OCI-M2 (cell line): ENCODE results near the gene MDGA2.

ENCODE experiments used
- DNase-seq: peaks from one replicate; lab custom pipeline; 2025; ENCODE audit not compliant: unreplicated experiment; lab: John Stamatoyannopoulos, UW

MDGA2 gene

GRCh38 chr14:47675466-47676314, at the start of gene MDGA2:
Gene MDGA2 (minus strand): TSS chr14:47675605.
- DNase-seq: no peak

GRCh38 chr14:47722929-47723693, 47.7 kb upstream of the MDGA2 start:
- DNase-seq: no peak

- DNase-seq: no peak
Observed at GRCh38 chr14:47720281-47720680, 44.9 kb upstream of the MDGA2 start.

- no peak for DNase-seq
Observed at GRCh38 chr14:47715330-47715729, 39.9 kb upstream of the MDGA2 start.

- DNase-seq: no peak
Observed at GRCh38 chr14:47710581-47710980, 35.2 kb upstream of the MDGA2 start.

- DNase-seq: no peak
Observed at GRCh38 chr14:47705683-47706082, 30.3 kb upstream of the MDGA2 start.

GRCh38 chr14:47691829-47692228, 16.4 kb upstream of the MDGA2 start:
- no peak for DNase-seq

- DNase-seq: no peak
Observed at GRCh38 chr14:47678993-47679392, 3.6 kb upstream of the MDGA2 start.

GRCh38 chr14:47678157-47678556, 2.8 kb upstream of the MDGA2 start:
- DNase-seq: no peak

GRCh38 chr14:47676315-47676617, 861 bp upstream of the MDGA2 start:
- DNase-seq: no peak

GRCh38 chr14:47674543-47675465, 601 bp downstream of the MDGA2 start:
- no peak for DNase-seq

GRCh38 chr14:47674148-47674542, 1.3 kb downstream of the MDGA2 start:
- DNase-seq: no peak

- no peak for DNase-seq
Observed at GRCh38 chr14:47665337-47666134, 9.9 kb downstream of the MDGA2 start.

- no peak for DNase-seq
Observed at GRCh38 chr14:47662466-47662865, 12.9 kb downstream of the MDGA2 start.

- no peak for DNase-seq
Observed at GRCh38 chr14:47660158-47660557, 15.2 kb downstream of the MDGA2 start.

GRCh38 chr14:47658041-47658440, 17.4 kb downstream of the MDGA2 start:
- no peak for DNase-seq

- no peak for DNase-seq
Observed at GRCh38 chr14:47657143-47657542, 18.3 kb downstream of the MDGA2 start.

GRCh38 chr14:47651337-47651736, 24.1 kb downstream of the MDGA2 start:
- no peak for DNase-seq

GRCh38 chr14:47637753-47638152, 37.7 kb downstream of the MDGA2 start:
- DNase-seq: no peak

- DNase-seq: no peak
Observed at GRCh38 chr14:47626151-47627035, 49.0 kb downstream of the MDGA2 start.
